HepG2 (cell line): Measurements from ENCODE around the gene UBXN2A. TPM values are rescaled to one million over a fixed set of nuclear protein-coding genes. Genes with fewer than 3 reads are reported as not detected.
A peak's percentile ranks its signal among the peaks of the same experiment; 100 is the strongest.

Experiments used
- ADNP ChIP-seq: sonication (generic); formaldehyde crosslinking; IDR thresholded peaks from 2 replicates; pipeline ENCODE4 v1.4.0; 2020; ENCODE audit warnings: missing genetic modification reagents
- BATF2 ChIP-seq: sonication (generic); formaldehyde crosslinking; IDR thresholded peaks from 2 replicates; pipeline ENCODE4 v1.8.0; 2022; ENCODE audit warnings: mild to moderate bottlenecking, missing genetic modification reagents, moderate library complexity
- DR1 ChIP-seq: sonication (generic); formaldehyde crosslinking; IDR thresholded peaks from 2 replicates; pipeline ENCODE4 v1.8.0; 2021; ENCODE audit warnings: mild to moderate bottlenecking, missing genetic modification reagents, inconsistent platforms
- GABPB1 ChIP-seq: IDR thresholded peaks from 2 replicates; pipeline ENCODE4 v1.6.1; 2016; ENCODE audit warnings: mild to moderate bottlenecking, missing genetic modification reagents, moderate library complexity, missing compliant biosample characterization
- GMEB2 ChIP-seq: IDR thresholded peaks from 2 replicates; pipeline ENCODE4 v1.6.1; 2016; ENCODE audit warnings: missing biosample characterization, missing genetic modification reagents, low read depth
- HOXD1 ChIP-seq: sonication (generic); formaldehyde crosslinking; IDR thresholded peaks from 2 replicates; pipeline ENCODE4 v1.5.0; 2020; ENCODE audit warnings: missing genetic modification reagents
- IRF9 ChIP-seq: sonication (generic); formaldehyde crosslinking; IDR thresholded peaks from 2 replicates; pipeline ENCODE4 v1.8.0; 2022; ENCODE audit warnings: missing genetic modification reagents, mild to moderate bottlenecking, borderline replicate concordance
- MLXIP ChIP-seq: sonication (generic); formaldehyde crosslinking; IDR thresholded peaks from 2 replicates; pipeline ENCODE4 v1.9.0; 2021; ENCODE audit warnings: missing genetic modification reagents, borderline replicate concordance
- PAX8 ChIP-seq: sonication (generic); formaldehyde crosslinking; IDR thresholded peaks from 2 replicates; pipeline ENCODE4 v1.8.0; 2022; ENCODE audit warnings: mild to moderate bottlenecking, missing genetic modification reagents, borderline replicate concordance
- RARA ChIP-seq: IDR thresholded peaks from 2 replicates; pipeline ENCODE4 v1.6.1; 2016; ENCODE audit warnings: missing genetic modification reagents, missing compliant biosample characterization
- SIN3B ChIP-seq: fragments of 150-350 bp; IDR thresholded peaks from 2 replicates; pipeline ENCODE4 v1.6.1; 2014; ENCODE audit warnings: low read length
- SP5 ChIP-seq: IDR thresholded peaks from 2 replicates; pipeline ENCODE4 v1.6.1; 2016; ENCODE audit warnings: low read depth, borderline replicate concordance
- ZBTB25 ChIP-seq: IDR thresholded peaks from 2 replicates; pipeline ENCODE4 v1.6.1; 2018; ENCODE audit warnings: missing genetic modification reagents
- ZNF143 ChIP-seq: sonication (generic); formaldehyde crosslinking; IDR thresholded peaks from 2 replicates; pipeline ENCODE4 v1.4.0; 2020; ENCODE audit warnings: missing genetic modification reagents
- ZNF18 ChIP-seq: sonication (generic); formaldehyde crosslinking; IDR thresholded peaks from 2 replicates; pipeline ENCODE4 v1.8.0; 2022; ENCODE audit warnings: mild to moderate bottlenecking, missing genetic modification reagents; ENCODE audit not compliant: insufficient replicate concordance
- ZNF20 ChIP-seq: sonication (generic); formaldehyde crosslinking; IDR thresholded peaks from 2 replicates; pipeline ENCODE4 v1.4.0; 2020; ENCODE audit warnings: mild to moderate bottlenecking, moderate library complexity, missing genetic modification reagents
- ZNF343 ChIP-seq: sonication (generic); formaldehyde crosslinking; IDR thresholded peaks from 2 replicates; pipeline ENCODE4 v1.4.0; 2020; ENCODE audit warnings: mild to moderate bottlenecking, missing genetic modification reagents
- ZNF556 ChIP-seq: sonication (generic); formaldehyde crosslinking; IDR thresholded peaks from 2 replicates; pipeline ENCODE4 v1.4.0; 2020; ENCODE audit warnings: mild to moderate bottlenecking, missing genetic modification reagents, borderline replicate concordance
- ZNF7 ChIP-seq: IDR thresholded peaks from 2 replicates; pipeline ENCODE4 v1.6.1; 2016; ENCODE audit warnings: missing biosample characterization, missing genetic modification reagents
- ZNF75D ChIP-seq: sonication (generic); formaldehyde crosslinking; IDR thresholded peaks from 2 replicates; pipeline ENCODE4 v1.8.1; 2023; ENCODE audit warnings: missing genetic modification reagents, mild to moderate bottlenecking, borderline replicate concordance
- polyA plus RNA-seq, 8 experiments: library from polyadenylated mRNA; depleted of rRNA in 3 of 8; stranded (reverse) in 7 of 8; unstranded in 1 of 8; fragments of >200 nt; fragmentation: Illumina TruSeq in 4 of 8; extraction: Trizol in 4 of 8; gene quantifications; 2 replicates each; pipeline versions ENCODE4 v1.2.1 to v1.2.3, GENCODE V29; 2011 to 2016; ENCODE audit warnings: low read depth in 4 of 8, missing spikeins in 1 of 8, mixed read lengths in 1 of 8; ENCODE audit not compliant: insufficient read depth in 1 of 8
- total RNA-seq, 5 experiments: library from RNA; depleted of rRNA; stranded (reverse); fragments of >200 nt; fragmentation: Illumina TruSeq; extraction: Trizol; gene quantifications; 2 replicates each; pipeline ENCODE4 v1.2.3, GENCODE V29; 2016; ENCODE audit warnings: low read depth in 1 of 5

The UBXN2A gene
- total and polyA plus RNA-seq, 2 of the 13 experiments (the other 11 are each of a cell fraction or from before 2014, with no cell fraction given), result 8.3 to 20.9 TPM

GRCh38 chr2:23926750-23927571 is 13.3 kb upstream of the UBXN2A start, which contains the start of gene ATAD2B (continued):
- no peak for TF ChIP-seq MLXIP
- TF ChIP-seq ZNF20, result peak; percentile 92
- 0 out of 2 replicates have a peak, but pooled peaks have one; percentile 31 for TF ChIP-seq ADNP
- TF ChIP-seq RARA (CRISPR knock-in tag), result peak; percentile 51
- TF ChIP-seq GABPB1 (CRISPR knock-in tag), result peak; percentile 88
- peak; percentile 96 for TF ChIP-seq SP5 (CRISPR knock-in tag)
- peak; percentile 89 for TF ChIP-seq ZNF18 (CRISPR knock-in tag)
- peak; percentile 68 for TF ChIP-seq BATF2 (CRISPR knock-in tag)
- peak; percentile 69; the same call in 1 of the 2 replicates for TF ChIP-seq IRF9 (CRISPR knock-in tag)
- TF ChIP-seq HOXD1 (CRISPR knock-in tag), result peak; percentile 67; the same call in 1 of the 2 replicates
- no peak for TF ChIP-seq ZNF7
- peak; percentile 53; the same call in 1 of the 2 replicates for TF ChIP-seq GMEB2 (CRISPR knock-in tag)
- TF ChIP-seq PAX8 (CRISPR knock-in tag), result no peak
- peak; percentile 72; the same call in 1 of the 2 replicates for TF ChIP-seq SIN3B
- TF ChIP-seq ZBTB25, result peak; percentile 92
- TF ChIP-seq ZNF143 (CRISPR knock-in tag), result peak; percentile 49
- no peak for TF ChIP-seq ZNF75D (CRISPR knock-in tag)
- peak; percentile 47 for TF ChIP-seq ZNF343 (CRISPR knock-in tag)
- TF ChIP-seq DR1 (CRISPR knock-in tag), result peak; percentile 87
- peak; percentile 86 for TF ChIP-seq ZNF556 (CRISPR knock-in tag)
